Measurements from ENCODE around the gene SIRT2. TPM values are rescaled to one million over a fixed set of nuclear protein-coding genes. Genes with fewer than 3 reads are reported as not detected.
"Not testable (repeated sequence)": the region's sequence is repeated elsewhere in the genome, so short reads cannot be mapped to it uniquely, and the experiment has no call there.

Gene SIRT2
- total RNA-seq, 1 experiment from 2014 or later: 15.4 TPM

DNA sequence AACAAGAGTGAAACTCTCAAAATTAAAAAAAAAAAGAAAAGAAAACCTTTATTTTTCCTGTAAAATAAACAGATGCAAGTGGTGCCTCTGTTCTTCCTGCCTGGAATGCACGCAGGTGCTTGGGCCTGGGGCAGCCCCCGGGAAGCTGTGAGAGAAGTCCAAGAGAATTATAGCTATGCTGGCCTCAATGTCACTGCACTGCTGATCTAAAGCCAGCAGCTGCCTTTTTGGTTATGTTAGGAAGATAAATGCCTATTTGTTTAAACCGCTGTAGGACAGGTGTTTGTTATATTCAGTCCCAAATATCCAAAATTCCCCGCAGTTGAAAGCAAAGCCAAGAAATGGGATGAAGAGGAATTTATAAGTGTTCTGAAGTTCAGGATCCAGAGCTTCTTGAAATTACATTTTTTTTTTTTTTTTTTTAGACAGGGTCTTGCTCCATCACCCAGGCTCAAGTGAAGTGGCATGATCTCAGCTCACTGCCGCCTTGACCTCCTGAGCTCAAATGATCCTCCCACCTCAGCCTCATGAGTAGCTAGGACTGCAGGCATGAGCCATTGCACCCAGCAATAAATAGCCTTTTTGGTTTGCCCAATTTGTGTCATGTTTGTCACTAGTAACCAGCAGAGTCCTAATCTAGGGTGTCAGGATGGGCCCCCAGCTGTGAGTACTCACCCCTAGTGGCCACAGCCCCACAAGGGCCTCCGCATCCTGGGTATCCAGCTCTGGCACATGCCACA, 23.6 kb downstream of the SIRT2 start:
- no peaks in the 10 kb centered on the region for H3K36me3 ChIP-seq (ENCODE audit: control insufficient read depth in 1 of 2, insufficient read depth in 2 of 2, low read length in 2 of 2)
- H2AFZ ChIP-seq (ENCODE audit: low read depth, low read length, poor library complexity, severe bottlenecking): no peak overlapping the region
- TF ChIP-seq, protein P1, sequence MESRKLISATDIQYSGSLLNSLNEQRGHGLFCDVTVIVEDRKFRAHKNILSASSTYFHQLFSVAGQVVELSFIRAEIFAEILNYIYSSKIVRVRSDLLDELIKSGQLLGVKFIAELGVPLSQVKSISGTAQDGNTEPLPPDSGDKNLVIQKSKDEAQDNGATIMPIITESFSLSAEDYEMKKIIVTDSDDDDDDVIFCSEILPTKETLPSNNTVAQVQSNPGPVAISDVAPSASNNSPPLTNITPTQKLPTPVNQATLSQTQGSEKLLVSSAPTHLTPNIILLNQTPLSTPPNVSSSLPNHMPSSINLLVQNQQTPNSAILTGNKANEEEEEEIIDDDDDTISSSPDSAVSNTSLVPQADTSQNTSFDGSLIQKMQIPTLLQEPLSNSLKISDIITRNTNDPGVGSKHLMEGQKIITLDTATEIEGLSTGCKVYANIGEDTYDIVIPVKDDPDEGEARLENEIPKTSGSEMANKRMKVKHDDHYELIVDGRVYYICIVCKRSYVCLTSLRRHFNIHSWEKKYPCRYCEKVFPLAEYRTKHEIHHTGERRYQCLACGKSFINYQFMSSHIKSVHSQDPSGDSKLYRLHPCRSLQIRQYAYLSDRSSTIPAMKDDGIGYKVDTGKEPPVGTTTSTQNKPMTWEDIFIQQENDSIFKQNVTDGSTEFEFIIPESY (IDR thresholded peaks at IDR 0.05; ENCODE audit: extremely low read depth, insufficient replicate concordance, low read length): no peak
- TF ChIP-seq RAD21 (IDR thresholded peaks at IDR 0.05; ENCODE audit: low read depth): no peak
- no peak for TF ChIP-seq EGR1 (IDR thresholded peaks at IDR 0.05; ENCODE audit: low read depth)
- no peak for TF ChIP-seq SRF (IDR thresholded peaks at IDR 0.05; ENCODE audit: low read depth)
- no peak for TF ChIP-seq CBX3 (IDR thresholded peaks at IDR 0.05; ENCODE audit: low read depth)
- TF ChIP-seq YY1 (IDR thresholded peaks at IDR 0.05; ENCODE audit: extremely low read depth, insufficient replicate concordance, low read depth, low read length): no peak
- no peak for TF ChIP-seq SIN3A (IDR thresholded peaks at IDR 0.05; ENCODE audit: low read depth)
- TF ChIP-seq ELF1 (IDR thresholded peaks at IDR 0.05; ENCODE audit: borderline replicate concordance, low read depth): no peak
- TF ChIP-seq, protein P2, sequence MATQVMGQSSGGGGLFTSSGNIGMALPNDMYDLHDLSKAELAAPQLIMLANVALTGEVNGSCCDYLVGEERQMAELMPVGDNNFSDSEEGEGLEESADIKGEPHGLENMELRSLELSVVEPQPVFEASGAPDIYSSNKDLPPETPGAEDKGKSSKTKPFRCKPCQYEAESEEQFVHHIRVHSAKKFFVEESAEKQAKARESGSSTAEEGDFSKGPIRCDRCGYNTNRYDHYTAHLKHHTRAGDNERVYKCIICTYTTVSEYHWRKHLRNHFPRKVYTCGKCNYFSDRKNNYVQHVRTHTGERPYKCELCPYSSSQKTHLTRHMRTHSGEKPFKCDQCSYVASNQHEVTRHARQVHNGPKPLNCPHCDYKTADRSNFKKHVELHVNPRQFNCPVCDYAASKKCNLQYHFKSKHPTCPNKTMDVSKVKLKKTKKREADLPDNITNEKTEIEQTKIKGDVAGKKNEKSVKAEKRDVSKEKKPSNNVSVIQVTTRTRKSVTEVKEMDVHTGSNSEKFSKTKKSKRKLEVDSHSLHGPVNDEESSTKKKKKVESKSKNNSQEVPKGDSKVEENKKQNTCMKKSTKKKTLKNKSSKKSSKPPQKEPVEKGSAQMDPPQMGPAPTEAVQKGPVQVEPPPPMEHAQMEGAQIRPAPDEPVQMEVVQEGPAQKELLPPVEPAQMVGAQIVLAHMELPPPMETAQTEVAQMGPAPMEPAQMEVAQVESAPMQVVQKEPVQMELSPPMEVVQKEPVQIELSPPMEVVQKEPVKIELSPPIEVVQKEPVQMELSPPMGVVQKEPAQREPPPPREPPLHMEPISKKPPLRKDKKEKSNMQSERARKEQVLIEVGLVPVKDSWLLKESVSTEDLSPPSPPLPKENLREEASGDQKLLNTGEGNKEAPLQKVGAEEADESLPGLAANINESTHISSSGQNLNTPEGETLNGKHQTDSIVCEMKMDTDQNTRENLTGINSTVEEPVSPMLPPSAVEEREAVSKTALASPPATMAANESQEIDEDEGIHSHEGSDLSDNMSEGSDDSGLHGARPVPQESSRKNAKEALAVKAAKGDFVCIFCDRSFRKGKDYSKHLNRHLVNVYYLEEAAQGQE (IDR thresholded peaks at IDR 0.05; ENCODE audit: low read depth): no peak
- TF ChIP-seq, protein P3, sequence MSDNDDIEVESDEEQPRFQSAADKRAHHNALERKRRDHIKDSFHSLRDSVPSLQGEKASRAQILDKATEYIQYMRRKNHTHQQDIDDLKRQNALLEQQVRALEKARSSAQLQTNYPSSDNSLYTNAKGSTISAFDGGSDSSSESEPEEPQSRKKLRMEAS (IDR thresholded peaks at IDR 0.05): no peak
- no peak for TF ChIP-seq EZH2 (IDR thresholded peaks at IDR 0.05)
- TF ChIP-seq POLR2A (IDR thresholded peaks at IDR 0.05; ENCODE audit: borderline replicate concordance, extremely low read depth, insufficient read depth, insufficient read length): no peak
- TF ChIP-seq EZH2phosphoT487 (IDR thresholded peaks at IDR 0.05; ENCODE audit: borderline replicate concordance): no peak
- TF ChIP-seq POLR2AphosphoS5 (IDR thresholded peaks at IDR 0.05; ENCODE audit: low read depth, low read length): no peak
- no peak for TF ChIP-seq ZFX (IDR thresholded peaks at IDR 0.05)
- ChIA-PET CTCF (interaction anchor here (4.5 kb wide), 1 partner anchor 11 kb away, joined by 28 read pairs; no protein-coding TSS in a partner anchor), RAD21 (ENCODE audit: low non-redundant PET in 1 of 2, low total read pairs in 2 of 2, uncharacterized antibody in 2 of 2, unreplicated experiment in 2 of 2) (no interaction called here), POLR2A (no interaction called here)
- H4K20me1 ChIP-seq (ENCODE audit: insufficient read depth): no peaks in the 10 kb centered on the region
- no peaks in the 10 kb centered on the region for H3K79me2 ChIP-seq (ENCODE audit: insufficient read depth, low read length)
- no peak overlapping the region for H3K4me2 ChIP-seq (ENCODE audit: low read length)
- ATAC-seq: no peak
- no peak overlapping the region for H3K9ac ChIP-seq (ENCODE audit: low read length)
- H3K4me1 ChIP-seq (ENCODE audit: control insufficient read depth in 1 of 2, insufficient read depth in 2 of 2, low read length in 2 of 2): peaks cover 12 to 16% of the 10 kb centered on the region in 2 experiments; a peak in 3 of 4 replicates
- no peak overlapping the region for H3K27ac ChIP-seq (ENCODE audit: low read depth, low read length)
- no peaks in the 10 kb centered on the region for H3K9me3 ChIP-seq (ENCODE audit: control insufficient read depth in 1 of 2, insufficient read depth in 1 of 2, low read depth in 1 of 2, low read length in 2 of 2)
- H3K27me3 ChIP-seq (ENCODE audit: insufficient read depth, low read length): no peaks in the 10 kb centered on the region
- no peaks in the 10 kb centered on the region for H3K9me2 ChIP-seq (ENCODE audit: insufficient read depth)
- intact Hi-C loops (cut with micrococcal nuclease): no loop called here
- no peak for DNase-seq (ENCODE audit: low read depth, low spot score)
- BruUV-seq (replicated peaks): no TSS peak
- H3K4me3 ChIP-seq (replicated peaks in 1 of 2; ENCODE audit: low read depth in 1 of 2, low read length in 2 of 2): no peak overlapping the region

DNA sequence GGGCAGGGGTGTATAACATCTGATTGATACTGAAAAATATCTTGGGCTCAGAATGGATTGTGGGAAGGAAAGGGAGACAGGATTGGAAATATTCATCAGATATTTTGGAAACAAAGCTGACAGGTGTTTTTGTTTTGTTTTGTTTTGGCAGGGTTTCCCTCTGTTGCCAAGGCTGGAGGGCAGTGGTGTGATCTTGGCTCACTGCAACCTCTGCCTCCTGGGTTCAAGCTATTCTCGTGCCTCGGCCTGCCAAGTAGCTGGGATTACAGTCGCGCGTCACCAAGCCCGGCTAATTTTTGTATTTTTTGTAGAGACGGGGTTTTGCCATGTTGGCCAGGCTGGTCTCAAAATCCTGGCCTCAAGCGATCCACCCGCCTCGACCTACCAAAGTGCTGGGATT, 26.0 kb downstream of the SIRT2 start:
- H3K9ac ChIP-seq (ENCODE audit: low read length); H2AFZ ChIP-seq (ENCODE audit: low read depth, low read length, poor library complexity, severe bottlenecking); DNase-seq (ENCODE audit: low read depth, low spot score); H3K4me2 ChIP-seq (ENCODE audit: low read length); H3K4me3 ChIP-seq (replicated peaks in 1 of 2; ENCODE audit: low read depth in 1 of 2, low read length in 2 of 2); H3K36me3 ChIP-seq (ENCODE audit: control insufficient read depth in 1 of 2, insufficient read depth in 2 of 2, low read length in 2 of 2); H3K79me2 ChIP-seq (ENCODE audit: insufficient read depth, low read length); intact Hi-C loops (cut with micrococcal nuclease); ATAC-seq; H3K27me3 ChIP-seq (ENCODE audit: insufficient read depth, low read length); POLR2A ChIA-PET; H3K9me2 ChIP-seq (ENCODE audit: insufficient read depth); CTCF ChIA-PET; H4K20me1 ChIP-seq (ENCODE audit: insufficient read depth); BruUV-seq (replicated peaks); H3K27ac ChIP-seq (ENCODE audit: low read depth, low read length); RAD21 ChIA-PET (ENCODE audit: low non-redundant PET in 1 of 2, low total read pairs in 2 of 2, uncharacterized antibody in 2 of 2, unreplicated experiment in 2 of 2); H3K9me3 ChIP-seq (ENCODE audit: control insufficient read depth in 1 of 2, insufficient read depth in 1 of 2, low read depth in 1 of 2, low read length in 2 of 2): not testable (repeated sequence)
- H3K4me1 ChIP-seq (ENCODE audit: control insufficient read depth in 1 of 2, insufficient read depth in 2 of 2, low read length in 2 of 2): peaks cover 8 to 12% of the 10 kb centered on the region in 2 experiments; a peak in 3 of 4 replicates

All from HCT116 (cell line).